HepG2 (cell line): ENCODE measurements around the gene RRBP1. TPM values are rescaled to one million over a fixed set of nuclear protein-coding genes. Genes with fewer than 3 reads are reported as not detected.

Experiments used
- ATF7-NPFF ChIP-seq: sonication (generic); formaldehyde crosslinking; IDR thresholded peaks from 2 replicates; pipeline ENCODE4 v1.8.1; 2023; ENCODE audit warnings: mild to moderate bottlenecking, low read depth, missing genetic modification reagents, moderate library complexity
- DMAP1 ChIP-seq: IDR thresholded peaks from 2 replicates; pipeline ENCODE4 v1.6.1; 2016
- FOXJ3 ChIP-seq: sonication (generic); formaldehyde crosslinking; IDR thresholded peaks from 2 replicates; pipeline ENCODE4 v1.4.0; 2020; ENCODE audit warnings: missing genetic modification reagents, mild to moderate bottlenecking, borderline replicate concordance
- KDM2A ChIP-seq: sonication (generic); formaldehyde crosslinking; IDR thresholded peaks from 2 replicates; pipeline ENCODE4 v1.4.0; 2020; ENCODE audit warnings: low read depth, missing genetic modification reagents, borderline replicate concordance
- PHB2 ChIP-seq: fragments of 450-650 bp; IDR thresholded peaks from 2 replicates; pipeline ENCODE4 v1.6.1; 2018; ENCODE audit not compliant: partially characterized antibody
- POLR2A ChIP-seq, 2 experiments: IDR thresholded peaks; 2 replicates each; pipeline ENCODE4 v1.6.1; 2011; ENCODE audit warnings: low read depth in 2 of 2, low read length in 2 of 2, mild to moderate bottlenecking in 1 of 2, moderate library complexity in 1 of 2; ENCODE audit not compliant: insufficient read depth in 1 of 2
- SNRNP70 ChIP-seq: fragments of 200-400 bp; formaldehyde crosslinking; IDR thresholded peaks from 2 replicates; pipeline ENCODE4 v1.6.1; 2017; ENCODE audit warnings: mild to moderate bottlenecking, low read depth, low read length, moderate library complexity
- TFE3 ChIP-seq: IDR thresholded peaks from 2 replicates; pipeline ENCODE4 v1.6.1; 2016
- ZBTB40 ChIP-seq, 2 experiments: fragments of 450-650 bp in 1 of 2; sonication (generic) in 1 of 2; formaldehyde crosslinking in 1 of 2; IDR thresholded peaks; 2 replicates each; pipeline versions ENCODE4 v1.6.1 to v1.8.0; 2016 to 2022; ENCODE audit warnings: antibody characterized with exemption in 1 of 2, mild to moderate bottlenecking in 1 of 2, missing genetic modification reagents in 1 of 2
- ZFP37 ChIP-seq: sonication (generic); formaldehyde crosslinking; IDR thresholded peaks from 2 replicates; pipeline ENCODE4 v1.4.0; 2020; ENCODE audit warnings: missing genetic modification reagents, borderline replicate concordance
- ZNF142 ChIP-seq: sonication (generic); formaldehyde crosslinking; IDR thresholded peaks from 2 replicates; pipeline ENCODE4 v1.4.0; 2020; ENCODE audit warnings: missing genetic modification reagents
- ZNF317 ChIP-seq: sonication (generic); formaldehyde crosslinking; IDR thresholded peaks from 2 replicates; pipeline ENCODE4 v1.5.0; 2020; ENCODE audit warnings: mild to moderate bottlenecking, missing genetic modification reagents
- ZNF619 ChIP-seq: sonication (generic); formaldehyde crosslinking; IDR thresholded peaks from 2 replicates; pipeline ENCODE4 v1.4.0; 2020; ENCODE audit warnings: mild to moderate bottlenecking, missing genetic modification reagents
- polyA plus RNA-seq, 8 experiments: library from polyadenylated mRNA; depleted of rRNA in 3 of 8; stranded (reverse) in 7 of 8; unstranded in 1 of 8; fragments of >200 nt; fragmentation: Illumina TruSeq in 4 of 8; extraction: Trizol in 4 of 8; gene quantifications; 2 replicates each; pipeline versions ENCODE4 v1.2.1 to v1.2.3, GENCODE V29; 2011 to 2016; ENCODE audit warnings: low read depth in 4 of 8, missing spikeins in 1 of 8, mixed read lengths in 1 of 8; ENCODE audit not compliant: insufficient read depth in 1 of 8
- total RNA-seq, 5 experiments: library from RNA; depleted of rRNA; stranded (reverse); fragments of >200 nt; fragmentation: Illumina TruSeq; extraction: Trizol; gene quantifications; 2 replicates each; pipeline ENCODE4 v1.2.3, GENCODE V29; 2016; ENCODE audit warnings: low read depth in 1 of 5

The RRBP1 gene
- total and polyA plus RNA-seq, 2 of the 13 experiments (the other 11 are each of a cell fraction or from before 2014, with no cell fraction given), result 150 to 222 TPM

GRCh38 chr20:17682889-17683198, 802 bp upstream of the RRBP1 start (continued):
- no peak for TF ChIP-seq PHB2
- no peak for TF ChIP-seq ZBTB40 (IDR thresholded peaks at IDR 0.05)
- no peak for TF ChIP-seq ZBTB40 (CRISPR knock-in tag; IDR thresholded peaks at IDR 0.05)
- no peak for TF ChIP-seq POLR2A (IDR thresholded peaks at IDR 0.05; ENCODE audit: insufficient read depth in 1 of 2, low read depth in 2 of 2, low read length in 2 of 2)
- no peak; the same call in 1 of the 2 replicates for TF ChIP-seq ATF7-NPFF (CRISPR knock-in tag)
- TF ChIP-seq FOXJ3 (CRISPR knock-in tag), result no peak
- TF ChIP-seq SNRNP70, result no peak
- TF ChIP-seq DMAP1 (CRISPR knock-in tag), result no peak
- TF ChIP-seq ZNF619 (CRISPR knock-in tag), result 0 out of 2 replicates have a peak, but pooled peaks have one; percentile 3
- TF ChIP-seq ZNF142, result no peak
- TF ChIP-seq ZNF317 (CRISPR knock-in tag), result no peak
- TF ChIP-seq KDM2A (CRISPR knock-in tag), result no peak
- no peak for TF ChIP-seq ZFP37 (CRISPR knock-in tag)
- TF ChIP-seq TFE3, result no peak; the same call in 1 of the 2 replicates
